ENCODE results near the gene KRT1.

KRT1 gene

DNA sequence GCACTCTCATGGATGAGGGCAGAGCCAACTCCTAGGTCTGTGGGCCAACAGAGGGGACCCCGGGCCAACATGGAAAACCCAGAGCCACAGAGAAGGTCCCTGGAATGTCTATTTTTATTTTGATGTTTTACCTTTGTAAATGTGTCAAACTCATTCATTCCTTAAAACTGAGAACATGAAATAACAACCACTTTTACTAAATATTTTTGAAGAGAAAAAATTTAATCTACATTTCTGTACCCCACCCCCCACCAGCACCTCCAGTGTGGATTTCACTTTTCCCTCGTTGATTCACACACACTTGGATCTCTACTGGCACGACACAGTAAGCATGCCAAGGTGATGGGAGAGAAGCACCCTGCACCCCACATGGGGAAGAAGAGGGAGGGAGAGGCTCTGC is 16.4 kb upstream of the KRT1 start:
- TF ChIP-seq, protein P1, sequence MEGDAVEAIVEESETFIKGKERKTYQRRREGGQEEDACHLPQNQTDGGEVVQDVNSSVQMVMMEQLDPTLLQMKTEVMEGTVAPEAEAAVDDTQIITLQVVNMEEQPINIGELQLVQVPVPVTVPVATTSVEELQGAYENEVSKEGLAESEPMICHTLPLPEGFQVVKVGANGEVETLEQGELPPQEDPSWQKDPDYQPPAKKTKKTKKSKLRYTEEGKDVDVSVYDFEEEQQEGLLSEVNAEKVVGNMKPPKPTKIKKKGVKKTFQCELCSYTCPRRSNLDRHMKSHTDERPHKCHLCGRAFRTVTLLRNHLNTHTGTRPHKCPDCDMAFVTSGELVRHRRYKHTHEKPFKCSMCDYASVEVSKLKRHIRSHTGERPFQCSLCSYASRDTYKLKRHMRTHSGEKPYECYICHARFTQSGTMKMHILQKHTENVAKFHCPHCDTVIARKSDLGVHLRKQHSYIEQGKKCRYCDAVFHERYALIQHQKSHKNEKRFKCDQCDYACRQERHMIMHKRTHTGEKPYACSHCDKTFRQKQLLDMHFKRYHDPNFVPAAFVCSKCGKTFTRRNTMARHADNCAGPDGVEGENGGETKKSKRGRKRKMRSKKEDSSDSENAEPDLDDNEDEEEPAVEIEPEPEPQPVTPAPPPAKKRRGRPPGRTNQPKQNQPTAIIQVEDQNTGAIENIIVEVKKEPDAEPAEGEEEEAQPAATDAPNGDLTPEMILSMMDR (IDR thresholded peaks at IDR 0.05; ENCODE audit: insufficient read depth, low read length, poor library complexity, severe bottlenecking): no peak
- no peak for TF ChIP-seq EZH2phosphoT487 (conservative IDR thresholded peaks at IDR 0.05; ENCODE audit: low read length)
- Histone ChIP-seq H2AFZ (ENCODE audit: low read depth, low read length, severe bottlenecking) (no peak overlapping the region), H4K20me1 (ENCODE audit: low read depth, low read length) (no peaks in the 10 kb centered on the region), H3K9me3 (ENCODE audit: insufficient read depth, low read length) (no peaks in the 10 kb centered on the region), H3F3A (ENCODE audit: insufficient read depth) (no peaks in the 10 kb centered on the region), H3K79me2 (ENCODE audit: insufficient read depth, low read length) (no peaks in the 10 kb centered on the region), H3K36me3 (ENCODE audit: low read length) (no peaks in the 10 kb centered on the region), H3K4me2 (ENCODE audit: low read depth, low read length, poor library complexity, severe bottlenecking) (no peak overlapping the region), H3K27me3 (ENCODE audit: low read length) (no peaks in the 10 kb centered on the region), H3K27ac (ENCODE audit: low read depth, low read length) (no peak overlapping the region), H3K4me3 (ENCODE audit: insufficient read depth, low read length, poor library complexity, severe bottlenecking) (no peak overlapping the region), H3K9ac (ENCODE audit: low read length) (no peak overlapping the region), H3K9me2 (replicated peaks; ENCODE audit: insufficient read depth, low read length) (no peaks in the 10 kb centered on the region)

DNA sequence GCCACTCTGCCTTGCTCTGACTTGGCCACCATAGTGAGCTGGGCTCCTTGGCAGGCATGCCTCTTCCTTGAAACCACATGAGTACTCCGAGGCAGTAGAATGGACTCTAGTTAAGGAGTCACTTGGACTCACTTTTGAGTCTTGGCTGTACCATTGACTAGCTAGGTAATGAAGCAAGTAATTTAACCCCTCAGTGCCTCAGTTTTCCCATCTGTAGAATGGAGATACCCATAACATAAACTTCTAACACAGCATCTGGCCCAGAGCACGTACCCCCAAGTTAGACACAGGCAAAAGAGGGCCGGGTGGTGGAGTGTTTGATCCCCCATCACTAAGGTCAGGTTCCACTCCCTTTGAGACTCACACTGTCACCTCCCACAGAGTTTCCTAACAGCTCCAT is 14.8 kb upstream of the KRT1 start:
- H3K79me2 ChIP-seq (ENCODE audit: insufficient read depth, low read length): no peaks in the 10 kb centered on the region
- TF ChIP-seq EZH2phosphoT487 (conservative IDR thresholded peaks at IDR 0.05; ENCODE audit: low read length): no peak
- TF ChIP-seq, protein P1 (IDR thresholded peaks at IDR 0.05; ENCODE audit: insufficient read depth, low read length, poor library complexity, severe bottlenecking): no peak
- H3K4me2 ChIP-seq (ENCODE audit: low read depth, low read length, poor library complexity, severe bottlenecking): no peak overlapping the region
- no peaks in the 10 kb centered on the region for H3K27me3 ChIP-seq (ENCODE audit: low read length)
- H3K9me2 ChIP-seq (replicated peaks; ENCODE audit: insufficient read depth, low read length): no peaks in the 10 kb centered on the region
- no peak overlapping the region for H3K4me3 ChIP-seq (ENCODE audit: insufficient read depth, low read length, poor library complexity, severe bottlenecking)
- H3K36me3 ChIP-seq (ENCODE audit: low read length): no peaks in the 10 kb centered on the region
- H3K9ac ChIP-seq (ENCODE audit: low read length): no peak overlapping the region
- H4K20me1 ChIP-seq (ENCODE audit: low read depth, low read length): no peaks in the 10 kb centered on the region
- H3K27ac ChIP-seq (ENCODE audit: low read depth, low read length): no peak overlapping the region
- no peak overlapping the region for H2AFZ ChIP-seq (ENCODE audit: low read depth, low read length, severe bottlenecking)
- no peaks in the 10 kb centered on the region for H3K9me3 ChIP-seq (ENCODE audit: insufficient read depth, low read length)
- H3F3A ChIP-seq (ENCODE audit: insufficient read depth): no peaks in the 10 kb centered on the region

DNA sequence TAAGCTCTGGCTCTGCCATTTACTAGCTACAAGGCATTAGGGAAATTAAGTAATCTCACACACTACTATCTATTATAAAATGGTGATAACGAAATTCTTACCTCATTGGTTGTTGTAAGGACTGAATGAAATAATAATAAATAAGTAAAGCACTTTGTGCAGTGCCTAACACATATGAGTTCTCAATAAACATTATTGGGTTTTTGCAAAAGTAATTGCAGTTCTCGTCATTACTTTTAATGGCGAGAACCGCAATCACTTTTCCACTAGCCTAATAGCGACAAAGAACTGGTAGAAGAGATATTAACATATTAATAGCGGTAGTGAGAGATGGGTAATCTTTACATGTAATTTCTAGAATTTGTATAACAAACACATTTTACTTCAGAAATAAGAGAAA is 13.9 kb upstream of the KRT1 start:
- H2AFZ ChIP-seq (ENCODE audit: low read depth, low read length, severe bottlenecking): no peak overlapping the region
- H3K79me2 ChIP-seq (ENCODE audit: insufficient read depth, low read length): no peaks in the 10 kb centered on the region
- H3K27me3 ChIP-seq (ENCODE audit: low read length): no peaks in the 10 kb centered on the region
- no peak overlapping the region for H3K9ac ChIP-seq (ENCODE audit: low read length)
- no peaks in the 10 kb centered on the region for H3K9me3 ChIP-seq (ENCODE audit: insufficient read depth, low read length)
- H3K9me2 ChIP-seq (replicated peaks; ENCODE audit: insufficient read depth, low read length): no peaks in the 10 kb centered on the region
- no peak overlapping the region for H3K4me2 ChIP-seq (ENCODE audit: low read depth, low read length, poor library complexity, severe bottlenecking)
- H4K20me1 ChIP-seq (ENCODE audit: low read depth, low read length): no peaks in the 10 kb centered on the region
- H3F3A ChIP-seq (ENCODE audit: insufficient read depth): no peaks in the 10 kb centered on the region
- H3K27ac ChIP-seq (ENCODE audit: low read depth, low read length): no peak overlapping the region
- TF ChIP-seq, protein P1 (IDR thresholded peaks at IDR 0.05; ENCODE audit: insufficient read depth, low read length, poor library complexity, severe bottlenecking): no peak
- TF ChIP-seq EZH2phosphoT487 (conservative IDR thresholded peaks at IDR 0.05; ENCODE audit: low read length): no peak
- no peaks in the 10 kb centered on the region for H3K36me3 ChIP-seq (ENCODE audit: low read length)
- no peak overlapping the region for H3K4me3 ChIP-seq (ENCODE audit: insufficient read depth, low read length, poor library complexity, severe bottlenecking)

All from SU-DHL-6 (cell line).